B cell (primary cell): Measurements from ENCODE around the gene MAPK14. TPM values are rescaled to one million over a fixed set of nuclear protein-coding genes. Genes with fewer than 3 reads are reported as not detected.

Experiments
- ATAC-seq: fragments of 200-7000 bp; cut with Tn5 transposase; one replicate; pipeline ENCODE4 v1.10.0; 2021; ENCODE audit warnings: low read depth, mild to moderate bottlenecking, moderate number of reproducible peaks, moderate library complexity
- CTCF ChIA-PET: fragments of 350-600 bp; sonication (Branson Sonifier 250); formaldehyde crosslinking; loops from one replicate; lab custom pipeline; 2021; ENCODE audit warnings: antibody characterized with exemption, inconsistent platforms; lab: Charles Lee
- POLR2A ChIA-PET: fragments of 350-600 bp; sonication (Branson Sonifier 250); formaldehyde crosslinking; loops from one replicate; lab custom pipeline; 2021; ENCODE audit warnings: antibody characterized with exemption; lab: Charles Lee
- DNase-seq: peaks from one replicate; pipeline ENCODE4 v3.0.0; 2013
- H2AFZ ChIP-seq: 2 replicates; pipeline ENCODE4 v1.6.1; 2012; ENCODE audit warnings: mild to moderate bottlenecking, low read depth, low read length; ENCODE audit not compliant: insufficient read depth, poor library complexity, severe bottlenecking
- H3K27ac ChIP-seq, 2 donors: 1 replicate in 1 of 2; 2 replicates in 1 of 2; pipeline ENCODE4 v1.5.1; 2012 to 2013; ENCODE audit warnings: low read length in 2 of 2, mild to moderate bottlenecking in 2 of 2, moderate library complexity in 1 of 2
- H3K27me3 ChIP-seq, 4 experiments: fragments of 200-600 bp in 1 of 4; sonication (generic) in 1 of 4; replicated peaks in 1 of 4; 1 replicate in 2 of 4; 2 replicates in 2 of 4; pipeline versions ENCODE4 v1.6.1 to v1.7.0; 2013 to 2016; ENCODE audit warnings: low read length in 3 of 4, mild to moderate bottlenecking in 2 of 4, mixed read lengths in 1 of 4, moderate library complexity in 1 of 4; ENCODE audit not compliant: insufficient read depth in 4 of 4, control insufficient read depth in 3 of 4; ENCODE audit errors: control extremely low read depth in 1 of 4
- H3K36me3 ChIP-seq, 2 experiments: replicated peaks in 1 of 2; 1 replicate in 1 of 2; 2 replicates in 1 of 2; pipeline versions ENCODE4 v1.6.1 to v1.7.1; 2013; ENCODE audit warnings: low read length in 1 of 2; ENCODE audit not compliant: insufficient read depth in 2 of 2, control insufficient read depth in 1 of 2; ENCODE audit errors: control extremely low read depth in 1 of 2, extremely low read depth in 1 of 2
- H3K4me1 ChIP-seq, 2 donors: fragments of 200-600 bp in 1 of 2; sonication (generic) in 1 of 2; 1 replicate in 1 of 2; 2 replicates in 1 of 2; pipeline versions ENCODE4 v1.5.1 to v1.6.1; 2013 to 2017; ENCODE audit warnings: low read length in 2 of 2; ENCODE audit not compliant: control insufficient read depth in 2 of 2, insufficient read depth in 2 of 2
- H3K4me2 ChIP-seq: replicated peaks from 2 replicates; pipeline ENCODE3; 2012; ENCODE audit warnings: mild to moderate bottlenecking, low read depth, low read length; ENCODE audit not compliant: poor library complexity, severe bottlenecking
- H3K4me3 ChIP-seq, 5 experiments: fragments of 200-600 bp in 1 of 5; sonication (generic) in 1 of 5; 1 replicate in 3 of 5; 2 replicates in 2 of 5; pipeline versions ENCODE4 v1.5.1 to v1.7.0; 2011 to 2016; ENCODE audit warnings: low read length in 4 of 5, mild to moderate bottlenecking in 4 of 5, low read depth in 2 of 5, control low read depth in 1 of 5, moderate library complexity in 1 of 5; ENCODE audit not compliant: insufficient read depth in 1 of 5; ENCODE audit errors: control extremely low read depth in 1 of 5, extremely low read depth in 1 of 5
- H3K79me2 ChIP-seq: fragments of 200-600 bp; sonication (generic); one replicate; pipeline ENCODE4 v1.6.0; 2016; ENCODE audit warnings: low read length; ENCODE audit not compliant: control insufficient read depth, insufficient read depth
- H3K9ac ChIP-seq: fragments of 200-600 bp; sonication (generic); 2 replicates; pipeline ENCODE4 v1.6.1; 2017; ENCODE audit warnings: mild to moderate bottlenecking, low read length, moderate library complexity
- H3K9me3 ChIP-seq, 3 donors: one replicate each; pipeline versions ENCODE4 v1.6.1 to v1.7.1; 2013; ENCODE audit warnings: low read length in 2 of 3; ENCODE audit not compliant: control insufficient read depth in 2 of 3, insufficient read depth in 1 of 3; ENCODE audit errors: control extremely low read depth in 1 of 3
- H4K20me1 ChIP-seq: 2 replicates; pipeline ENCODE4 v1.6.0; 2012; ENCODE audit warnings: mild to moderate bottlenecking, low read length; ENCODE audit not compliant: insufficient read depth, control insufficient read depth, poor library complexity, severe bottlenecking
- H3K27ac Mint-ChIP-seq: one replicate; pipeline ENCODE4 v1.8.0; 2021; ENCODE audit warnings: mixed read lengths
- H3K27me3 Mint-ChIP-seq: one replicate; pipeline ENCODE4 v1.8.0; 2021; ENCODE audit warnings: mixed read lengths
- H3K4me1 Mint-ChIP-seq: one replicate; pipeline ENCODE4 v1.8.0; 2021; ENCODE audit warnings: mixed read lengths
- H3K4me3 Mint-ChIP-seq: one replicate; pipeline ENCODE4 v1.8.0; 2021; ENCODE audit warnings: mixed read lengths
- H3K9me3 Mint-ChIP-seq: one replicate; pipeline ENCODE4 v1.8.0; 2022; ENCODE audit warnings: mixed read lengths; ENCODE audit not compliant: insufficient read depth
- EZH2 ChIP-seq: IDR thresholded peaks from 2 replicates; pipeline ENCODE4 v1.6.1; 2012; ENCODE audit warnings: borderline replicate concordance, low read depth, mild to moderate bottlenecking, moderate library complexity, low read length; ENCODE audit not compliant: insufficient read depth, poor library complexity, severe bottlenecking
- WGBS: methylation state at CpG from one replicate; pipeline ENCODE4 v1.1.5; 2013; ENCODE audit warnings: missing lambda C conversion rate; ENCODE audit not compliant: insufficient coverage; 5-methylcytosine and 5-hydroxymethylcytosine counted together
- intact Hi-C: fragments of 100-400 bp; cut with micrococcal nuclease; formaldehyde crosslinking; loops from one replicate; pipeline ENCODE4 v1.10.0; 2022
- polyA plus RNA-seq: library from polyadenylated mRNA; depleted of rRNA; stranded (reverse); fragments of >200 nt; gene quantifications from 2 replicates; pipeline ENCODE4 v1.2.3, GENCODE V29; 2012
- total RNA-seq, 2 donors: library from RNA; stranded (reverse); fragments of 120-200 nt in 1 of 2; gene quantifications; 1 replicate in 1 of 2; 2 replicates in 1 of 2; pipeline versions ENCODE4 v1.2.3 to v1.2.4, GENCODE V29; 2013 to 2022
- TF ChIP-seq, protein P1 (sequence below): fragments of 200-600 bp; IDR thresholded peaks from one replicate; pipeline ENCODE4 v1.8.0; 2022; ENCODE audit warnings: antibody characterized with exemption, mild to moderate bottlenecking

Gene MAPK14
- total and polyA plus RNA-seq, 2 donors (not counting 1 experiment from before 2014, with no cell fraction given): 19.5 to 50.4 TPM

DNA sequence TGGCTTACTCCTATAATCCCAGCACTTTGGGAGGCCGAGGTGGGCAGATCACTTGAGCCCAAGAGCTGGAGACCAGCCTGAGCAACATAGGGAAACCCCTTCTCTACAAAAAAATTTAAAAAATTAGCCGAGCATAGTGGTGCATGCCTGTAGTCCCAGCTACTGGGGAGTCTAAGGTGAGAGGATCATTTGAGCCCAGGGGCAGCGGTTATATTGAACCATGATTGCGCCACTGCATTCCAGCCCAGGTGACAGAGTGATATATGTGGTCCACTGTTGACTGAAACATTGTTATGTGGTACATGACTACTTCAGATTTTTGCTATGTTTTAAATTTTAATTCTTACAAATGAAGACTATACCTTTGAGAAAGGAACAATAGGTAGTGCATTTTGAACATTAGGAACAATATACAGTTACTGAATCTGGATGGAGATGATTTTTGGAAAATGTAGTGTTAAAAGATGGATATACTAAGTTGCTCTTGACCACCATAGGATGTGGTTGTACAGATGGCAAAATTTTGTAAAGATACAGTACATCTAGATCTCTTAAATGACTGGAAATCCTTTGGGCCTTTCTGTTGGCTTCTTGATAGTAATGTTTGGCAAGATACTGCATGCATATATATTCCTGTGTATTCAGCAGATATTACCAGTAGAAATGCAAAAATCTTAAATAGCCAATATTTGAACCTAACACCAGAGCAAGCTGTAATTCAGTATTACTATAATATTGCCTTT, 35.9 kb downstream of the MAPK14 start:
- ChIA-PET POLR2A (interaction anchor here (0.6 kb wide), 1 partner anchor 29 kb away, joined by 5 read pairs; no protein-coding TSS in a partner anchor), CTCF (no interaction called here)
- Histone ChIP-seq H3K79me2 (peaks cover 78% of the 10 kb centered on the region), H3K4me3 (no peak overlapping the region), H3K27me3 (no peaks in the 10 kb centered on the region), H3K9me3 (no peaks in the 10 kb centered on the region), H3K9ac (no peak overlapping the region), H3K4me1 (no peaks in the 10 kb centered on the region), H2AFZ (no peak overlapping the region), H4K20me1 (peaks cover 55% of the 10 kb centered on the region), H3K4me2 (no peak overlapping the region), H3K36me3 (peaks cover 0 to 34% of the 10 kb centered on the region in 2 experiments), H3K27ac (no peak overlapping the region)
- no peak for TF ChIP-seq EZH2
- Mint-ChIP-seq H3K9me3 (no peaks in the 10 kb centered on the region), H3K4me3 (no peak overlapping the region), H3K27me3 (no peaks in the 10 kb centered on the region), H3K27ac (no peak overlapping the region), H3K4me1 (peaks cover 25% of the 10 kb centered on the region)
- WGBS: 100% methylated on average over 1 of the region's 4 CpGs
- ATAC-seq (no peak), DNase-seq (no peak)
- intact Hi-C loops: no loop called here

DNA sequence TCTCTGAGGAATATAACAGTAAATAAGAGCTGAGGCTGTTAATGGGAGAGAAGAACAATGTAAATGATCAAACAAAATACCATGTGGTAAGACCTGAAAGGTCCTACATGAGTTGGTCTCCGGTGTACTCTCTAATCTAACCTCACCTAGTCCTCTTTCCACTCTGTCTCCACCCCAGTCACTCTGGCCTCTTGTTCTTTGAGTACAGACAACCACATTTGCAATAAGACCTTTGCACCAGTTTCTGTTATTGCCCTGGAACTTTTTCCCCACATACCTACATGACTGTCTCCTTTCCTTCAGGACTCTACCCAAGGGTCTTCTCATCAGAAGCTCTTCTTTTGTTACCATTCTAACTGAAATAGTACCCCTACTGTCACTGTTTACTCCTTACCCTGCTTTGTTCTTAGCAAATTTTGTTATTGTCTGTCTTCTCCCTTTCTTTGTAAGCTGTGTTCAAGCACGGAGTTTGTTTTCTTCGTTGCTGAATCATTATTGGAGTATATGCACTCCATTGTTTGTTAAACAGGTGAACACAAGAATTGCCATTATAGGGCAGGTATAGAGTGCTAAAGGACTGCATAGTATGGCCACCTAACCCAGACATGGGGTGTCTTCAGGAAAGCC, 37.3 kb downstream of the MAPK14 start:
- ATAC-seq: no peak
- no peak overlapping the region for H3K4me2 ChIP-seq
- Mint-ChIP-seq H3K4me1 (peaks cover 29% of the 10 kb centered on the region), H3K27me3 (no peaks in the 10 kb centered on the region), H3K9me3 (no peaks in the 10 kb centered on the region), H3K4me3 (no peak overlapping the region), H3K27ac (peak overlapping the region; percentile 3)
- H2AFZ ChIP-seq: no peak overlapping the region
- H3K36me3 ChIP-seq: peaks cover 0 to 25% of the 10 kb centered on the region in 2 experiments
- CTCF ChIA-PET: interaction anchor here (0.8 kb wide), 1 partner anchor 9 kb away, joined by 3 read pairs; no protein-coding TSS in a partner anchor
- intact Hi-C loops: no loop called here
- H3K27ac ChIP-seq: no peak overlapping the region
- H3K79me2 ChIP-seq: peaks cover 68% of the 10 kb centered on the region
- 100% methylated on average over 3 of the region's 3 CpGs for WGBS
- no peaks in the 10 kb centered on the region for H3K4me1 ChIP-seq
- H4K20me1 ChIP-seq: peaks cover 59% of the 10 kb centered on the region
- DNase-seq: no peak
- no peak overlapping the region for H3K9ac ChIP-seq
- H3K9me3 ChIP-seq: no peaks in the 10 kb centered on the region
- TF ChIP-seq, protein P1, sequence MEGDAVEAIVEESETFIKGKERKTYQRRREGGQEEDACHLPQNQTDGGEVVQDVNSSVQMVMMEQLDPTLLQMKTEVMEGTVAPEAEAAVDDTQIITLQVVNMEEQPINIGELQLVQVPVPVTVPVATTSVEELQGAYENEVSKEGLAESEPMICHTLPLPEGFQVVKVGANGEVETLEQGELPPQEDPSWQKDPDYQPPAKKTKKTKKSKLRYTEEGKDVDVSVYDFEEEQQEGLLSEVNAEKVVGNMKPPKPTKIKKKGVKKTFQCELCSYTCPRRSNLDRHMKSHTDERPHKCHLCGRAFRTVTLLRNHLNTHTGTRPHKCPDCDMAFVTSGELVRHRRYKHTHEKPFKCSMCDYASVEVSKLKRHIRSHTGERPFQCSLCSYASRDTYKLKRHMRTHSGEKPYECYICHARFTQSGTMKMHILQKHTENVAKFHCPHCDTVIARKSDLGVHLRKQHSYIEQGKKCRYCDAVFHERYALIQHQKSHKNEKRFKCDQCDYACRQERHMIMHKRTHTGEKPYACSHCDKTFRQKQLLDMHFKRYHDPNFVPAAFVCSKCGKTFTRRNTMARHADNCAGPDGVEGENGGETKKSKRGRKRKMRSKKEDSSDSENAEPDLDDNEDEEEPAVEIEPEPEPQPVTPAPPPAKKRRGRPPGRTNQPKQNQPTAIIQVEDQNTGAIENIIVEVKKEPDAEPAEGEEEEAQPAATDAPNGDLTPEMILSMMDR: no peak
- TF ChIP-seq EZH2: no peak
- H3K4me3 ChIP-seq: no peak overlapping the region
- POLR2A ChIA-PET: no interaction called here
- no peaks in the 10 kb centered on the region for H3K27me3 ChIP-seq
